Urothelium cell line (cell line): Measurements from ENCODE around the gene CNTN5.

Experiments
- DNase-seq: peaks from one replicate; pipeline ENCODE4 v3.0.0; 2011; ENCODE audit warnings: low spot score, mixed read lengths
- FAIRE-seq: peaks from 2 replicates; lab custom pipeline; 2011; peaks lifted over from hg19 to GRCh38; lab: Jason Lieb, UNC

CNTN5 gene

DNA sequence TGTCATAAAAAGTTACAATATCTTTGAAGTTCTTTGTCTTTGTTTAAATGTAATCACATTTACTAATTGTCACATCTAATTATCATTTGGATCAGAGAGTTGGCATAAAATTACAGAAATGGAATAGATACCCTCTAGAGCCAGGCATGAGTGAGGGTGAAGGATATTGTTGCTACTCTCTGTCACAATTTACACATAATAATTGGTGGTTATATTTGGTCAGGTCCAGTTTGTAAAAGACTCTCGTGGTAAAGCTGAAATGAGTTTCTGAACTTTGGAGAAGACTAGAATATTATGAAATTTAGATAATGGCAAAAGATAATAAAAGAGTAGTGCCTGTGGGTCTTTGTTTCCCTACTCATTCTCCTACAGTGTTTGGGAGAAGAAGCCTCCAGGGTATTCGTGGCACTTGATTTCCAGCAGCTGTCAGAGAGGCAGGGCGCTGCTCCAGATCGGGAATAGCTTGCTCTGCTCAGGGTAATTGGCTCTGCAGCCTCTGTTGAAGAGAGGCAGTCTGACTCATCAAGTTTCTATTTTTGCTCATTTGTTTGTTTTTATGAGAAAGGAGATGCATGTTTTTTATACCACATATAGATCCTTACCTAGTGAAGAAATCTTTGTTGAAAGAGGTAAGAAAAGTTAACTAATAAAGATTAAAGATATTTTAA, 349.9 kb downstream of the CNTN5 start:
- FAIRE-seq: no peak
- DNase-seq: peak; percentile 37

DNA sequence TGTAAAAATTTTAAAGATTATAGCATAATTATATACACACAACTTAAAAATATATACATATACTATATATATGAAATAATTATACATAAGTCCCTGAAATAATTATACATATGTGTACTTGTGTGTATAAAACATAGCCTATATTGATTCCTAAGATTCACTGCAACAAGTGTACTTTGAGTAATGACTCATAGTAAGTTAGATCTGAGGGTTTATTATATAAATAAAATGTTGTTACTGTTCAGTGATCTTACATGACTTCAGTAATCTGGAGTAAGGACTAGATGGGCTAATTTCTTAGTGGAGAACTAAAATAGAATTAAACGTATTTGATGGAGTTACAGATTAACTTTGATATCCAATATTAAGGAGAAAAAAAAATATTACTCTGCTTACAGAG, 350.5 kb downstream of the CNTN5 start:
- DNase-seq: no peak
- FAIRE-seq: no peak

DNA sequence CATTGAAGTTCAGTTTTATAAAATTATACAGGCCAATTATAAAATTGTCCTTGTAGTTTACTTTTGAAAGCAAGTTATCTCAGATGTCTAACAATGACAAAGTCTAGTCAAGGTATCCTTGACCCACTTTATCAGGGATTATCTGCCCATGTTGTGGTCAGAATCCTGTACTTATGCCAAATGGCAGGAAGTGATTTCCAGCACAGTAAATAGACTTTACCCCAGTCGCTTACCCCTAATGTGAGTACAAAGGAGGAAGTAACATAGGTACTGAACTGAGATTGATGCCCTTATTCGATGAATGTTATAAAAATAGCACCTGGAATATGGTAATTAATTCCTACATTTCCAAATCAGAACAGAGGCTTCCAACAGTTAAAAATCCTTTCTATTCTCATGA, 355.7 kb downstream of the CNTN5 start:
- FAIRE-seq: peak; percentile 20
- no peak for DNase-seq

DNA sequence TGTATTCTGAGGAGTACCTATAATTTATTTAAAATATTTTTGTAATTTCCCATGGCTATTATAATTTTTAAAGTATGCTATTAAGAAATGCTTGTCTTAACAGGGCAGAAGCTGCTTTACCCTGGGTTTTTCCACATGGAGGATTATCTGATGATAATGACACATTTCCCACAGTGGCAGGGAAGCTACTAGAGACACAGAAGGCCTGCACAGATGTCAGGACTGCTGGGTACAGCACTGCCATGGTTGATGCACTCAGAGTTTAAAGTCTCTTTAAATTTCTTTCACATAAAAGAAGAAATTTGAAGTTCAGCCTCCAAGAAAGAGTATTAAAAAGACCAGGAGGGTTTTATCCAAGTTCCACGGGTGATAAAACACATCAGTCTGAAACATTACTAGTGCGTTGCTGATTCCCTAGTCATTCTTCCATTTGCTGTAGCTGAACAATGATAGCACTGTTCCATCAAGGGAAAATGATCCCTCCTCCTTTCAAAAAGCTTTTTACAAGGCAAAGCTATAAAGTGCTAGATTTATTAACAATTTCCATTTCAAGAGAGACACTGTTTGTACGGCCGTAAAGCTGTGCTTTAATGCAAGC, 363.0 kb downstream of the CNTN5 start:
- DNase-seq: no peak
- FAIRE-seq: no peak

DNA sequence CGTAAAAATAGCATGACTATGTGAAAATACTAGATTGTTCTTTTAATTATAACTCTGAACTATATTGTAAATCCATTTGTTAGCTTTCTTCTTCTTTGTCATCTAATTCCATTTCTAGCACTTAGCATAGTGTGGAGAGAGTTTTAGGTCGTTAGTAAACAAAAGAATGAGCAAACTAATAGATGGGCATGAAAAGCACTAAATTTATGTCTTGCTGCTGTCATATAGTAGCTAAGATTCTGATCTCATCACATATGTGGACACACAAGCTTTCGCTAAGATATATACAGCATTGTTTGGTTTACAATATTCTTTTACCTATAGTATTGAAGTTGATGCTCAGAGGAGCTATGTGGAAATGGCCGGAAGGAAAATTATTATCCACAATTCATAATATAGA, 370.5 kb downstream of the CNTN5 start:
- FAIRE-seq (no peak), DNase-seq (no peak)

GRCh38 chr11:99406345-99406744, 385.6 kb downstream of the CNTN5 start:
- DNase-seq (no peak), FAIRE-seq (no peak)

DNA sequence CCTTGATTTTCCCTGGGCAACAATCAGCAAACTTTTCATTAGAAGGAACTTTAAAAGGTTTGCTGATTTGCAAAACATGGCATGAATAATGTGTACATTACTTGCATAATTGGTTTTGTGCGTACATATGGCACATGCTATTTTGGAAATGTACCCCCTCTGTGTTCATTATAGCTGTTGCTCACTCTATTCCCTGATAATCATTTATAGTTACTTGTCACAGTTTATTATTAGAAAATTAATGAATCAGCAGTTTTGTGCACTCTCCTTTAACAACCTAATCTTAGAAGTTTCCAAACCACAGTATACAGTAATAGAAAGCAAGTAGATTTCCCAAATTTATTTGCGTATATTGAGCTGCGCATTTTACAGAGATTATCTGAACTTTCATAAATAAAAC, 389.9 kb downstream of the CNTN5 start:
- DNase-seq (no peak), FAIRE-seq (no peak)

GRCh38 chr11:99418927-99419720, 398.4 kb downstream of the CNTN5 start:
- peak; percentile 30 for FAIRE-seq
- DNase-seq: peak; percentile 2

DNA sequence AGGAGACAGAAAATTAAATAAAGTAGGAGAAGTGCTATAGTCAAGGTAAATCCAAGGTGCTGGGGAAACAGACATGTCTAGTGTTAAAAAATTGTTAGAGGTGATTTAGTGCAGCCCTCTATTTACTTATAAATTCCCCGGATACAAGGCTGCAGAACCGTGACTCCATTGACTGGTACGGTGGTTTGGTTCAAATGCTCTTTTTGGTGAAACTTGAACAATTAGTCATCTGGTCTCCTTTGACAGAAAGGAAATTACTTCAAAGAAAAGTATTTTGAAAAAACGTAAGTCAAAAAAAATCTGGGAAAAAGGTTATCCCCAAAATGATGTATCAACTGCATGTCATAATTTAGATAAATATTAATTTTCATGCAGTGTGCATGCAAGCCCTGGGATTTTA, 399.2 kb downstream of the CNTN5 start:
- DNase-seq (no peak), FAIRE-seq (no peak)

- FAIRE-seq (no peak), DNase-seq (no peak)
These were observed 402.1 kb downstream of the CNTN5 start for GRCh38 chr11:99422581-99423427.

DNA sequence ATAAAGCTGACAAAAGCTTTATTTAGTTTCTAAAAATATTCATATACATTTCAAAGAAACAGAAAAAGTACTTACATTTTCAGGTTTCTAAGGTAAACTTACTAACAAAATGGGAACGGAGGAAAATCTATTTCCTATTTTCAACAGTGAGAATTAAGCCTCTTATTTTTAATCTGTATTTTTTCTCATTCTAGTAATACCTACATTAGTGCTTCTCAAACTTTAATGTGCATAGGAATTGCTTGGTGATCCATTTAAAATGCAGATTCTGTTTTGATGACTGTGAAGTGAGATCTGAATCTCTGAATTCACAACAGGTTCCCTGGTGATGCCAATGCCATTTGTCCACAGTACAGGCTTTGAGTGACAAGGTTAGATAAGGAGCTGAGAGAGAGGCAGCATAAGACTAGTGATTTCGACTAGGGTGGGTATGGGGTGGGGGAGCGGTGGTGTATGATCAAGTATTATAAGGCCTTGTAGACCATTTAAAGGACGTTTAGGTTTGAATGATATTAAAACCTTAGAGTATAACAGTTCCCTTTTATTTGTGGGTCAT, 402.8 kb downstream of the CNTN5 start:
- no peak for FAIRE-seq
- no peak for DNase-seq

- DNase-seq (no peak), FAIRE-seq (no peak)
These were observed 403.8 kb downstream of the CNTN5 start for GRCh38 chr11:99424313-99425084.

GRCh38 chr11:99425596-99425995, 404.8 kb downstream of the CNTN5 start:
- FAIRE-seq (no peak), DNase-seq (no peak)

DNA sequence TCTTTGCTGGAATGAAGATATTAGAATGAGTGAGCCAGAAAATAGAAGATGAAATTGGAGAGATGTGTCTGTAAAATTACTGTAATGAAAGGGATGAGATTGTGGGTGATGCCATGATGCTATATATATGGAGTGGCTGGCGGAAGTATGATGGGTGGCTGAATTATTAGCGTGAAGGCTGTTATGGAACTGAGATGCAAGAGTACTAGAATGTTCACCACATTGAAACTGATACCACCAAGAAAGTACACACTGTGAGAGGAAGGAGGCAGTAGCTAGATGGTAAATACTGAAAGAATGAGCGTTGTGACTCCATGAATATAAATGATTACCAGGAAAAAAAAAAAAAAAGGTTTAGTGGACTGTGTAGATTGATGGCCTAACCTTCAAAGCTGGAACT, 411.9 kb downstream of the CNTN5 start:
- no peak for DNase-seq
- no peak for FAIRE-seq

GRCh38 chr11:99443276-99443675, 422.5 kb downstream of the CNTN5 start:
- FAIRE-seq (no peak), DNase-seq (no peak)

GRCh38 chr11:99446400-99446799, 425.7 kb downstream of the CNTN5 start:
- DNase-seq: no peak
- no peak for FAIRE-seq

- DNase-seq: no peak
- no peak for FAIRE-seq
These were observed 428.6 kb downstream of the CNTN5 start for GRCh38 chr11:99449345-99449744.

DNA sequence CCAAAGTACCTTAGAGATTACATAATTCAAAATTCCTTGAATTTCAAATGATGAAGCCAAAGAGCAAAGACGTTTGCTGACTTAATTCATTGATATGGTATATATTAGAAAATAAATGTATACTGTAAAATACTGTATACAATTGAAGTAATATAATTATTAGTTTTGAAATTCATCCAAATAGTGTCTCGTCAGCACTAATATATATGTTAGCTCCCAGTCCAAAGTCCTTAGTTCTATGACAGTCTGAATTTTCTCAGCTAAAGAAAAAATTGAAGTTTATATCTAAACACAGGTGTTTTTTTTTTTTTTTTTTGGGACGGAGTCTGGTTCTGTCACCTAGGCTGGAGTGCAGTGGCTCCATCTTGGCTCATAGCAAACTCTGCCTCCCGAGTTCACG, 431.3 kb downstream of the CNTN5 start:
- FAIRE-seq: no peak
- DNase-seq: no peak

GRCh38 chr11:99461913-99462312, 441.2 kb downstream of the CNTN5 start:
- DNase-seq: no peak
- no peak for FAIRE-seq

GRCh38 chr11:99464985-99465384, 444.2 kb downstream of the CNTN5 start:
- no peak for DNase-seq
- FAIRE-seq: no peak
